Epithelial cell of esophagus (primary cell): ENCODE measurements around the gene ROCK2.

Experiments used
- DNase-seq: peaks from one replicate; pipeline ENCODE4 v3.0.0; 2010; ENCODE audit warnings: low read depth
- H3K4me3 ChIP-seq: 2 replicates; pipeline ENCODE4 v1.5.1; 2011; ENCODE audit warnings: mild to moderate bottlenecking, low read length, control low read depth
- CTCF ChIP-seq: IDR thresholded peaks from 2 replicates; pipeline ENCODE4 v1.5.1; 2011; ENCODE audit warnings: low read depth, mild to moderate bottlenecking, low read length, control low read depth, inconsistent platforms; ENCODE audit not compliant: insufficient read depth; ENCODE audit errors: missing control alignments

The ROCK2 gene

GRCh38 chr2:11347403-11347959 is 3.0 kb upstream of the ROCK2 start:
- no peak for TF ChIP-seq CTCF
- peak; percentile 15 for DNase-seq
- H3K4me3 ChIP-seq, result no peak overlapping the region

- H3K4me3 ChIP-seq, result no peak overlapping the region
- TF ChIP-seq CTCF, result no peak
- no peak for DNase-seq
Measured at GRCh38 chr2:11346023-11346482, 1.6 kb upstream of the ROCK2 start.

- no peak for TF ChIP-seq CTCF
- peak; percentile 14 for DNase-seq
- peak overlapping the region; percentile 74 for H3K4me3 ChIP-seq
Measured at GRCh38 chr2:11344956-11345677, 681 bp upstream of the ROCK2 start.

- H3K4me3 ChIP-seq, result peak overlapping the region; percentile 74
- TF ChIP-seq CTCF, result no peak
- DNase-seq, result peak; percentile 43
Measured at GRCh38 chr2:11343650-11344341, 640 bp downstream of the ROCK2 start.

- H3K4me3 ChIP-seq, result peak overlapping the region; percentile 74
- TF ChIP-seq CTCF, result no peak
- no peak for DNase-seq
Measured at GRCh38 chr2:11343368-11343649, 1.1 kb downstream of the ROCK2 start.

GRCh38 chr2:11342551-11343367 is 1.7 kb downstream of the ROCK2 start:
- peak; percentile 84 for DNase-seq
- H3K4me3 ChIP-seq, result peak overlapping the region; percentile 74
- no peak for TF ChIP-seq CTCF
